Spleen (tissue), 11 donors: Measurements from ENCODE around the gene NUDT1. TPM values are rescaled to one million over a fixed set of nuclear protein-coding genes. Genes with fewer than 3 reads are reported as not detected.
A peak's percentile ranks its signal among the peaks of the same experiment; 100 is the strongest.

Experiments
- DNase-seq: peaks from one replicate; pipeline ENCODE4 v3.0.0-alpha.2; 2020
- H3K27ac ChIP-seq, 8 donors: fragments of 200-600 bp; sonication (generic) in 7 of 8; 1 replicate in 4 of 8; 2 replicates in 4 of 8; pipeline versions ENCODE4 v1.5.0 to v1.8.0; 2016 to 2021; ENCODE audit warnings: inconsistent platforms in 4 of 8, mild to moderate bottlenecking in 4 of 8, moderate library complexity in 1 of 8
- H3K27me3 ChIP-seq, 7 donors: fragments of 200-600 bp; sonication (generic) in 6 of 7; replicated peaks in 1 of 7; 1 replicate in 4 of 7; 2 replicates in 3 of 7; pipeline versions ENCODE4 v1.5.0 to v1.8.0; 2016 to 2021; ENCODE audit warnings: inconsistent platforms in 3 of 7, mild to moderate bottlenecking in 1 of 7
- H3K36me3 ChIP-seq, 6 donors: fragments of 200-600 bp; sonication (generic) in 5 of 6; 1 replicate in 4 of 6; 2 replicates in 2 of 6; pipeline versions ENCODE4 v1.5.0 to v1.8.0; 2016 to 2021; ENCODE audit warnings: inconsistent platforms in 2 of 6
- H3K4me1 ChIP-seq, 6 donors: fragments of 200-600 bp; sonication (generic) in 5 of 6; 1 replicate in 3 of 6; 2 replicates in 3 of 6; pipeline versions ENCODE4 v1.5.0 to v1.8.0; 2016 to 2021; ENCODE audit warnings: inconsistent platforms in 3 of 6
- H3K4me3 ChIP-seq, 8 donors: fragments of 200-600 bp; sonication (generic) in 7 of 8; 1 replicate in 4 of 8; 2 replicates in 4 of 8; pipeline versions ENCODE4 v1.5.0 to v1.8.0; 2016 to 2021; ENCODE audit warnings: inconsistent platforms in 4 of 8, mild to moderate bottlenecking in 4 of 8, moderate library complexity in 2 of 8
- H3K9me3 ChIP-seq, 8 donors: fragments of 200-600 bp; sonication (generic) in 7 of 8; 1 replicate in 4 of 8; 2 replicates in 4 of 8; pipeline versions ENCODE4 v1.5.0 to v1.8.0; 2016 to 2021; ENCODE audit warnings: inconsistent platforms in 4 of 8
- CTCF ChIP-seq, 11 experiments: fragments of 200-600 bp in 7 of 11; fragments of 450-650 bp in 4 of 11; sonication (generic) in 4 of 11; IDR thresholded peaks in 8 of 11; conservative IDR thresholded peaks in 3 of 11; 1 replicate in 7 of 11; 2 replicates in 4 of 11; pipeline versions ENCODE4 v1.4.0 to v1.8.0; 2016 to 2021; ENCODE audit warnings: antibody characterized with exemption in 11 of 11, inconsistent platforms in 4 of 11, mild to moderate bottlenecking in 1 of 11
- POLR2A ChIP-seq, 3 donors: fragments of 450-650 bp; IDR thresholded peaks; one replicate each; pipeline ENCODE4 v1.5.1; 2017; ENCODE audit warnings: antibody characterized with exemption in 3 of 3, mild to moderate bottlenecking in 1 of 3
- POLR2AphosphoS5 ChIP-seq, 3 donors: sonication (generic); formaldehyde crosslinking; IDR thresholded peaks; one replicate each; pipeline ENCODE4 v1.5.1; 2017; ENCODE audit warnings: antibody characterized with exemption in 3 of 3
- WGBS, 5 donors: extraction: QIAGEN DNeasy Blood & Tissue Kit in 3 of 5; methylation state at CpG; one replicate each; pipeline versions ENCODE4 v1.1.5 to v1.1.7; 2013 to 2018; 5-methylcytosine and 5-hydroxymethylcytosine counted together
- intact Hi-C: fragments of 100-400 bp; cut with DNase I; formaldehyde crosslinking; loops from one replicate; pipeline ENCODE4 v1.15.0; 2023; ENCODE audit warnings: low total_unique reads
- polyA plus RNA-seq, 3 donors: library from polyadenylated mRNA; stranded (reverse); fragments of 200-250 nt; gene quantifications; one replicate each; pipeline ENCODE4 v1.2.1, GENCODE V29; 2013
- total RNA-seq, 7 donors: library from RNA; depleted of rRNA in 3 of 7; stranded (reverse); fragments of >200 nt in 3 of 7; fragmentation: NEBNext Ultra II Directional in 4 of 7; extraction: Animal tissue kit (Norgen Biotek cat#: 25700) in 4 of 7; gene quantifications; one replicate each; pipeline versions ENCODE4 v1.1.0 to v1.2.1, GENCODE V29; 2016 to 2021
- donor health status: healthy with polysubstance abuse.
- donor health status: DM: no; HTN: no; CAD: no; lungs with moderate emphysema.
- donor health status: DM: no; HTN: no; CAD: no.
- donor health status: Bipolar disorder and iron deficiency.
- donor health status: healthy.
- donor health status: DM: no; HTN: no; CAD: no.
- donor health status: DM: yes; HTN: yes; CAD: no.

Gene NUDT1
- total and polyA plus RNA-seq, 10 donors: 13.7 to 69.3 (median 22.6) TPM

GRCh38 chr7:2201128-2201527, 40.9 kb upstream of the NUDT1 start:
- peak; percentile 40 for DNase-seq
- H3K27ac ChIP-seq: no peak overlapping the region
- WGBS, 5 donors: 95 to 100% (median 99%) methylated on average over 4 to 10 of the region's 10 CpGs
- H3K4me3 ChIP-seq: no peak overlapping the region
- H3K4me1 ChIP-seq: peaks cover 0 to 21% (median 15%) of the 10 kb centered on the region in 6 donors
- intact Hi-C loops: loop anchor here (10.0 kb wide), 1 partner anchor 626 kb away; the partner anchor contains the start of gene PSMG3
- no peak for TF ChIP-seq POLR2A (IDR thresholded peaks at IDR 0.05)
- TF ChIP-seq CTCF (IDR thresholded peaks at IDR 0.05 in 8 of 11, conservative IDR thresholded peaks at IDR 0.05 in 3 of 11): no peak
- H3K36me3 ChIP-seq: peaks cover 0 to 78% (median 27%) of the 10 kb centered on the region in 6 donors
- H3K9me3 ChIP-seq: peaks cover 0 to 3% (median 0%) of the 10 kb centered on the region in 8 donors
- no peaks in the 10 kb centered on the region for H3K27me3 ChIP-seq

GRCh38 chr7:2201686-2202360, 40.2 kb upstream of the NUDT1 start:
- peaks cover 0 to 78% (median 26%) of the 10 kb centered on the region in 6 donors for H3K36me3 ChIP-seq
- intact Hi-C loops: loop anchor here (10.0 kb wide), 1 partner anchor 627 kb away; the partner anchor contains the start of gene PSMG3
- H3K27ac ChIP-seq: no peak overlapping the region
- 87 to 95% (median 93%) methylated on average over 17 to 31 of the region's 31 CpGs for WGBS, 5 donors
- no peaks in the 10 kb centered on the region for H3K27me3 ChIP-seq
- TF ChIP-seq POLR2AphosphoS5 (IDR thresholded peaks at IDR 0.05) (no peak), CTCF (IDR thresholded peaks at IDR 0.05 in 8 of 11, conservative IDR thresholded peaks at IDR 0.05 in 3 of 11) (no peak), POLR2A (IDR thresholded peaks at IDR 0.05) (no peak)
- peak; percentile 69 for DNase-seq
- H3K4me1 ChIP-seq: peaks cover 0 to 21% (median 15%) of the 10 kb centered on the region in 6 donors
- no peak overlapping the region for H3K4me3 ChIP-seq
- H3K9me3 ChIP-seq: no peaks in the 10 kb centered on the region

- H3K36me3 ChIP-seq: peaks cover 0 to 76% (median 30%) of the 10 kb centered on the region in 6 donors
- WGBS, 5 donors: 84 to 91% (median 88%) methylated on average over 12 to 14 of the region's 14 CpGs
- TF ChIP-seq POLR2AphosphoS5 (IDR thresholded peaks at IDR 0.05) (no peak), POLR2A (IDR thresholded peaks at IDR 0.05) (no peak), CTCF (IDR thresholded peaks at IDR 0.05 in 8 of 11, conservative IDR thresholded peaks at IDR 0.05 in 3 of 11) (no peak)
- DNase-seq: no peak
- no peak overlapping the region for H3K4me3 ChIP-seq
- H3K4me1 ChIP-seq: peaks cover 0 to 21% (median 15%) of the 10 kb centered on the region in 6 donors
- H3K27me3 ChIP-seq: no peaks in the 10 kb centered on the region
- H3K27ac ChIP-seq: no peak overlapping the region
- intact Hi-C loops: loop anchor here (10.0 kb wide), 1 partner anchor 628 kb away; the partner anchor contains the start of gene PSMG3
- no peaks in the 10 kb centered on the region for H3K9me3 ChIP-seq
Observed at GRCh38 chr7:2202361-2202761, 39.7 kb upstream of the NUDT1 start.
